Panc1 (cell line): ENCODE data around the gene TMPRSS13.

Experiments
- CTCF ChIP-seq: fragments of 450-650 bp; IDR thresholded peaks from 2 replicates; pipeline ENCODE4 v1.5.1; 2017; ENCODE audit warnings: mild to moderate bottlenecking
- TF ChIP-seq, protein P1 (sequence below), 2 experiments: IDR thresholded peaks; 2 replicates each; pipeline ENCODE4 v1.6.1; 2011 to 2012; ENCODE audit warnings: low read depth in 2 of 2, control low read depth in 1 of 2, low read length in 1 of 2, mild to moderate bottlenecking in 1 of 2, moderate library complexity in 1 of 2; ENCODE audit not compliant: insufficient read depth in 1 of 2

DNA sequence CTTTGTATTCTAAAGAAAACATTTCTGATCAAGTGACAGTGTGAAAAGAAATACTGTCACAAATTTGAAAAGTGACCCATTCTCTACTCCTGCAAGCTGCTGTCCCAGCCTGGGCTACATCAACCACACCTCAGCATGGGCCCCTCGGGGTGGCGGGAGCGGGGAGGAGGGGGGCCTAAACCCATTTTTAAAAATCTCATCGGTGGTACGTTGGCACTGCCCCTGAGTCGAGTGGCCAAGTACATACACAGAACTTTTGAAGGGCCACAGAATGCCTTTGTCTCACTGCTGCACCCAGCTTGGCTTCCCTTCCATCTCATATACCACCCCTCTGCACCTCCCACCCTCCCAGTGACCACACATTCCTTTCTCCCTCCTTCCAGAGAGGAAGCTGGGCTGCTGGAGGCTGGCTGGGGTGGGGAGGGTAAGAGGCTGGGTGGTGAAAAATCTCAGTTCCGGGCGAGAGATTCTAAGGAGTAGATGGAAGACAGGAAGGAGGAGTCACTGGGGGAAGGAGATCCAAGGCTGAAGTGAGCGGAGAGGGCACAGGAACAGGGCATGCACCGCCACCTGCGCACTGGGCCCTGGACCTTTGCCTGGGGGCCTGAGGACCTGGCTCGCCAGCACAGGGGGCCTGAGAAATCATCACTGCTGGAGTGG lies 73.9 kb downstream of the TMPRSS13 start:
- no peak for TF ChIP-seq CTCF
- TF ChIP-seq, protein P1, sequence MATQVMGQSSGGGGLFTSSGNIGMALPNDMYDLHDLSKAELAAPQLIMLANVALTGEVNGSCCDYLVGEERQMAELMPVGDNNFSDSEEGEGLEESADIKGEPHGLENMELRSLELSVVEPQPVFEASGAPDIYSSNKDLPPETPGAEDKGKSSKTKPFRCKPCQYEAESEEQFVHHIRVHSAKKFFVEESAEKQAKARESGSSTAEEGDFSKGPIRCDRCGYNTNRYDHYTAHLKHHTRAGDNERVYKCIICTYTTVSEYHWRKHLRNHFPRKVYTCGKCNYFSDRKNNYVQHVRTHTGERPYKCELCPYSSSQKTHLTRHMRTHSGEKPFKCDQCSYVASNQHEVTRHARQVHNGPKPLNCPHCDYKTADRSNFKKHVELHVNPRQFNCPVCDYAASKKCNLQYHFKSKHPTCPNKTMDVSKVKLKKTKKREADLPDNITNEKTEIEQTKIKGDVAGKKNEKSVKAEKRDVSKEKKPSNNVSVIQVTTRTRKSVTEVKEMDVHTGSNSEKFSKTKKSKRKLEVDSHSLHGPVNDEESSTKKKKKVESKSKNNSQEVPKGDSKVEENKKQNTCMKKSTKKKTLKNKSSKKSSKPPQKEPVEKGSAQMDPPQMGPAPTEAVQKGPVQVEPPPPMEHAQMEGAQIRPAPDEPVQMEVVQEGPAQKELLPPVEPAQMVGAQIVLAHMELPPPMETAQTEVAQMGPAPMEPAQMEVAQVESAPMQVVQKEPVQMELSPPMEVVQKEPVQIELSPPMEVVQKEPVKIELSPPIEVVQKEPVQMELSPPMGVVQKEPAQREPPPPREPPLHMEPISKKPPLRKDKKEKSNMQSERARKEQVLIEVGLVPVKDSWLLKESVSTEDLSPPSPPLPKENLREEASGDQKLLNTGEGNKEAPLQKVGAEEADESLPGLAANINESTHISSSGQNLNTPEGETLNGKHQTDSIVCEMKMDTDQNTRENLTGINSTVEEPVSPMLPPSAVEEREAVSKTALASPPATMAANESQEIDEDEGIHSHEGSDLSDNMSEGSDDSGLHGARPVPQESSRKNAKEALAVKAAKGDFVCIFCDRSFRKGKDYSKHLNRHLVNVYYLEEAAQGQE (IDR thresholded peaks at IDR 0.05; ENCODE audit: insufficient read depth in 1 of 2, low read depth in 2 of 2, low read length in 1 of 2): no peak
